Loucy (cell line): Measurements from ENCODE around the gene LACTBL1.

Experiments
- H2AFZ ChIP-seq: fragments of 200-600 bp; sonication (generic); 2 replicates; pipeline ENCODE4 v1.6.0; 2016; ENCODE audit warnings: antibody characterized with exemption, mild to moderate bottlenecking, low read length, moderate library complexity
- H3F3A ChIP-seq: fragments of 200-600 bp; 2 replicates; pipeline ENCODE4 v1.6.0; 2016; ENCODE audit warnings: antibody characterized with exemption, low read depth, mild to moderate bottlenecking
- H3K27me3 ChIP-seq: fragments of 200-600 bp; sonication (generic); 2 replicates; pipeline ENCODE4 v1.6.1; 2014; ENCODE audit warnings: low read length, mild to moderate bottlenecking; ENCODE audit not compliant: insufficient read depth, poor library complexity, severe bottlenecking
- H3K36me3 ChIP-seq: fragments of 200-600 bp; sonication (generic); 2 replicates; pipeline ENCODE4 v1.6.1; 2016; ENCODE audit warnings: low read length; ENCODE audit not compliant: insufficient read depth
- H3K4me1 ChIP-seq: fragments of 200-600 bp; sonication (generic); 2 replicates; pipeline ENCODE4 v1.5.1; 2014; ENCODE audit warnings: low read length, mild to moderate bottlenecking; ENCODE audit not compliant: insufficient read depth, poor library complexity, severe bottlenecking
- H3K4me2 ChIP-seq: fragments of 200-600 bp; sonication (generic); 2 replicates; pipeline ENCODE4 v1.6.0; 2014; ENCODE audit warnings: antibody characterized with exemption, low read length, low read depth, mild to moderate bottlenecking; ENCODE audit not compliant: poor library complexity, severe bottlenecking
- H3K4me3 ChIP-seq: fragments of 200-600 bp; sonication (generic); 2 replicates; pipeline ENCODE4 v1.5.1; 2014; ENCODE audit warnings: low read length, mild to moderate bottlenecking, mixed read lengths; ENCODE audit not compliant: poor library complexity, severe bottlenecking
- H3K79me2 ChIP-seq: fragments of 200-600 bp; sonication (generic); 2 replicates; pipeline ENCODE4 v1.6.1; 2014; ENCODE audit warnings: low read length; ENCODE audit not compliant: insufficient read depth
- H3K9ac ChIP-seq: fragments of 200-600 bp; sonication (generic); 2 replicates; pipeline ENCODE4 v1.6.0; 2014; ENCODE audit warnings: mild to moderate bottlenecking, low read depth, low read length, moderate library complexity; ENCODE audit not compliant: poor library complexity, severe bottlenecking
- H3K9me2 ChIP-seq: fragments of 200-600 bp; sonication (generic); replicated peaks from 2 replicates; pipeline ENCODE4 v1.6.1; 2016; ENCODE audit warnings: low read depth, low read length, mixed read lengths
- H3K9me3 ChIP-seq: fragments of 200-600 bp; sonication (generic); 2 replicates; pipeline ENCODE4 v1.6.1; 2014; ENCODE audit warnings: mild to moderate bottlenecking, antibody characterized with exemption, low read length, low read depth; ENCODE audit not compliant: insufficient read depth
- H4K20me1 ChIP-seq: fragments of 200-600 bp; sonication (generic); 2 replicates; pipeline ENCODE4 v1.6.0; 2014; ENCODE audit warnings: antibody characterized with exemption, low read length, mild to moderate bottlenecking; ENCODE audit not compliant: insufficient read depth, poor library complexity, severe bottlenecking
- EZH2phosphoT487 ChIP-seq: fragments of 200-600 bp; IDR thresholded peaks from 2 replicates; pipeline ENCODE4 v1.6.1; 2018; ENCODE audit warnings: antibody characterized with exemption, mild to moderate bottlenecking, moderate library complexity, borderline replicate concordance
- TF ChIP-seq, protein P1 (sequence below): fragments of 200-600 bp; sonication (generic); conservative IDR thresholded peaks from 2 replicates; pipeline ENCODE4 v1.5.1; 2014; ENCODE audit warnings: mild to moderate bottlenecking, antibody characterized with exemption, low read length

Gene LACTBL1

DNA sequence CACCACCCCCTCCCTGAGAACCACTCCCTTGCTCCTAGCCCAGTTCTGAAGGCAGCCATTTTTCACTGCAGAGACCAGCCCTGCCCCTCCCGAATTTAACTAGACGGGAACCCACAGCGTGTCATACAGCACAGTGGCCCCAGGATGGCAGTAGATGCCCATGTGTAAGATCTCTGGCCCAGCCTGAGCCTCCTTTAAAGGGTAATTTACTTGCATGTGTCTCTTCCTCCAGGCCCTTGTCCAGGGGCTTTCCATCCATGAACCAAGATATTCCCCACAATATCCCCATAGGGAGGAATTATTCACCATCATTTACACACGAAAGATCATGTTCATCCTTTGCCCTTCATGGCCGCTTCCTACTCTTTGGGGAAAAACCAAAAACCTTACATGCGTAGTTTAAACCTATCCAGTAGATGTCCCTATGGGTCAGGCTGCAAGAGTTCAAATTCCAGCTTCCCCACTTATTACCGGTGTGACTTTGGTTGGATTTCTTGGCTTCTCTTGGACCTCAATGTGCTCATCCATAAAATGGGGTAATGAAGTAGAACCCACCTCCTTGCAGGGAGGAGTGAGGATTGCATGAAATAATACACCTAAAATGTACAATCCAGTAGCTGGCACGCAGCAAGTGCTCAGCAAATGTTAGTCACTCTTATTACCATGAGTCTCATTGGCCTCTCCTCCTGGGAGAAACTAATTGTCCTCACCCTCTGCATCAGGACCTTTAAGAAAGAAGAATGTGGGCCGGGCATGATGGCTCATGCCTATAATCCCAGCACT lies 4.0 kb upstream of the LACTBL1 start:
- Histone ChIP-seq H3K4me1 (no peaks in the 10 kb centered on the region), H2AFZ (peak overlapping the region; percentile 91), H3K4me3 (peak overlapping the region; percentile 10), H3K79me2 (no peaks in the 10 kb centered on the region), H3K4me2 (peak overlapping the region; percentile 49), H3K9me3 (no peaks in the 10 kb centered on the region), H3K9me2 (no peaks in the 10 kb centered on the region), H3F3A (no peaks in the 10 kb centered on the region), H3K27me3 (no peaks in the 10 kb centered on the region), H3K9ac (no peak overlapping the region), H3K36me3 (no peaks in the 10 kb centered on the region), H4K20me1 (no peaks in the 10 kb centered on the region)
- no peak for TF ChIP-seq EZH2phosphoT487
- TF ChIP-seq, protein P1, sequence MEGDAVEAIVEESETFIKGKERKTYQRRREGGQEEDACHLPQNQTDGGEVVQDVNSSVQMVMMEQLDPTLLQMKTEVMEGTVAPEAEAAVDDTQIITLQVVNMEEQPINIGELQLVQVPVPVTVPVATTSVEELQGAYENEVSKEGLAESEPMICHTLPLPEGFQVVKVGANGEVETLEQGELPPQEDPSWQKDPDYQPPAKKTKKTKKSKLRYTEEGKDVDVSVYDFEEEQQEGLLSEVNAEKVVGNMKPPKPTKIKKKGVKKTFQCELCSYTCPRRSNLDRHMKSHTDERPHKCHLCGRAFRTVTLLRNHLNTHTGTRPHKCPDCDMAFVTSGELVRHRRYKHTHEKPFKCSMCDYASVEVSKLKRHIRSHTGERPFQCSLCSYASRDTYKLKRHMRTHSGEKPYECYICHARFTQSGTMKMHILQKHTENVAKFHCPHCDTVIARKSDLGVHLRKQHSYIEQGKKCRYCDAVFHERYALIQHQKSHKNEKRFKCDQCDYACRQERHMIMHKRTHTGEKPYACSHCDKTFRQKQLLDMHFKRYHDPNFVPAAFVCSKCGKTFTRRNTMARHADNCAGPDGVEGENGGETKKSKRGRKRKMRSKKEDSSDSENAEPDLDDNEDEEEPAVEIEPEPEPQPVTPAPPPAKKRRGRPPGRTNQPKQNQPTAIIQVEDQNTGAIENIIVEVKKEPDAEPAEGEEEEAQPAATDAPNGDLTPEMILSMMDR, result peak; percentile 95

DNA sequence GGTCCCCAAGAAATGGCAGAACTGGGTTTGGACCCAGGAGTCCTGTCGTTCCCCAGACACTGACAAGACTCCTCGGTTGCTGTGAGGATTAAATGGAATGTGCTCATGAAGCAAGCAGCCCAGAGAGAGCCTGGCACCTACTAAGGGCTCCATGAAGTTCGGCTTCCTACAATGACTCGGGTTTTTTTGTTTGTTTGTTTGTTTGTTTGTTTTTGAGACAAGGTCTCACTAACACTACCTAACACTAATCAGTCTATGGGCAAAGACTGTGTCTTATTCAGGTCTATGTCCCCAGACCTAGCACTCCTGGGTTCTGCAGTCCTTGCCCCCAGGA lies 3.4 kb upstream of the LACTBL1 start:
- H3K79me2 ChIP-seq, result no peaks in the 10 kb centered on the region
- no peaks in the 10 kb centered on the region for H4K20me1 ChIP-seq
- H3K9ac ChIP-seq, result no peak overlapping the region
- H3K4me3 ChIP-seq, result peak overlapping the region; percentile 10
- H3F3A ChIP-seq, result no peaks in the 10 kb centered on the region
- no peaks in the 10 kb centered on the region for H3K4me1 ChIP-seq
- H3K36me3 ChIP-seq, result no peaks in the 10 kb centered on the region
- peak overlapping the region; percentile 49 for H3K4me2 ChIP-seq
- H2AFZ ChIP-seq, result peak overlapping the region; percentile 91
- H3K9me2 ChIP-seq, result no peaks in the 10 kb centered on the region
- TF ChIP-seq, protein P1, result no peak
- H3K9me3 ChIP-seq, result no peaks in the 10 kb centered on the region
- no peaks in the 10 kb centered on the region for H3K27me3 ChIP-seq

DNA sequence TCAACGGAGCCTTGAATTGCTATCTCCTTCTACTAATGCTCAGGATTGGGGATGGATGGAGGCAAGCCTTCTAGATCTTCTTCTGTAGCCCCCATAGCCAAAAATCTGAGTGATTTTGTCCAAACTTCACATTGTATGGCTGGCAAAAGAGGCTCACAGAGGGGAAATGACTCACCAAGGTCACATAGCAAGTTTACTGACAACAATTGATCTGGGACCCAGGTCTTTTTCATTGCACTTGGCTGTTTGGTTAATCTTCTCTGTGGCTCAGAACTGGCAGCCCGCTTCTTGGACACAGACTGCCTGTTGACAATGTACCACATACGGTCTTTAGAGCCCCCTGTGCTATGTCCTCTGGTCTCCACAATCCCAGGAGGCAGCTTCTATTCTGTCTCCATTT lies 3.0 kb upstream of the LACTBL1 start:
- H2AFZ ChIP-seq, result peak overlapping the region; percentile 91

More for the DNA sequence above, 3.0 kb upstream of the LACTBL1 start:
- Histone ChIP-seq H3K4me3 (no peak overlapping the region), H3K9me2 (no peaks in the 10 kb centered on the region), H3K4me2 (peak overlapping the region; percentile 49), H3F3A (no peaks in the 10 kb centered on the region), H3K4me1 (no peaks in the 10 kb centered on the region), H3K79me2 (no peaks in the 10 kb centered on the region), H4K20me1 (no peaks in the 10 kb centered on the region), H3K9me3 (no peaks in the 10 kb centered on the region), H3K9ac (no peak overlapping the region), H3K27me3 (no peaks in the 10 kb centered on the region), H3K36me3 (no peaks in the 10 kb centered on the region)
- TF ChIP-seq EZH2phosphoT487, result no peak
- TF ChIP-seq, protein P1, result no peak
